Dendritic cell treated with granulocyte-macrophage colony-stimulating factor and Interleukin-4, amounts not matched to agents 40 ng/mL and 50 ng/mL, for 4 days (primary cell): ENCODE measurements around the gene EPS8L3.

Source experiments
- H3K27ac Mint-ChIP-seq: one replicate; pipeline ENCODE4 v1.8.0; 2022; ENCODE audit warnings: mild to moderate bottlenecking, mixed read lengths
- H3K27me3 Mint-ChIP-seq: one replicate; pipeline ENCODE4 v1.8.0; 2022; ENCODE audit warnings: mild to moderate bottlenecking, mixed read lengths
- H3K36me3 Mint-ChIP-seq: one replicate; pipeline ENCODE4 v1.8.0; 2022; ENCODE audit warnings: low read depth, mixed read lengths
- H3K4me1 Mint-ChIP-seq: one replicate; pipeline ENCODE4 v1.8.0; 2022; ENCODE audit warnings: low read depth, mixed read lengths
- H3K4me3 Mint-ChIP-seq: one replicate; pipeline ENCODE4 v1.8.0; 2022; ENCODE audit warnings: mild to moderate bottlenecking, moderate library complexity, mixed read lengths
- H3K9me3 Mint-ChIP-seq: one replicate; pipeline ENCODE4 v1.8.0; 2022; ENCODE audit warnings: mixed read lengths
- intact Hi-C: fragments of 100-400 bp; cut with micrococcal nuclease; formaldehyde crosslinking; loops from one replicate; pipeline ENCODE4 v1.15.0; 2022

Gene EPS8L3

DNA sequence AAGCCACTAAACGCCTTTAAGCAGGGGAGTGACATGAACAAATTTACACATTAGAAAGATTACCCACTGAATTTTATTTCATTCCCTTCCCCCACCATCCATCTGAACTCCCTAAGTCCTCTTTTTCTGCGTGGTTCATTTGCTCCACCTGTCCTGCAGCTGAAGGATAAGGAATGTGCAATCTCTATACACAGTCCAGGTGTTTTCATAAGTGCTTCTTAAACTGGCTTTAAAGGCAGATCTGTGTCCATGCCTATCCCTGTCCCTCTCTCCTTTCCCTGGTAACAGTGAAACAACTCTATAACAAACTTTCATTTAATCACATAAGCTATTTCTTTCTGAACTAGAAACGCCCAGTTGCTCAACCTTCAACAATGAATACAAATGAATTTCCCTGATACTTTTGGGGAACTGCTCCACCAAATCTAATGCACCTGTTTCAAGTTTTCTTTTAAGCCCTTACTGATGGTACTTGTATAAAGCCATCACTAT is 31.3 kb downstream of the EPS8L3 start:
- H3K27me3 Mint-ChIP-seq = peaks cover 7% of the 10 kb centered on the region
- intact Hi-C loops = no loop called here
- H3K36me3 Mint-ChIP-seq = no peaks in the 10 kb centered on the region
- no peak overlapping the region for H3K27ac Mint-ChIP-seq
- H3K9me3 Mint-ChIP-seq = no peaks in the 10 kb centered on the region
- H3K4me1 Mint-ChIP-seq = no peaks in the 10 kb centered on the region
- H3K4me3 Mint-ChIP-seq = no peak overlapping the region

DNA sequence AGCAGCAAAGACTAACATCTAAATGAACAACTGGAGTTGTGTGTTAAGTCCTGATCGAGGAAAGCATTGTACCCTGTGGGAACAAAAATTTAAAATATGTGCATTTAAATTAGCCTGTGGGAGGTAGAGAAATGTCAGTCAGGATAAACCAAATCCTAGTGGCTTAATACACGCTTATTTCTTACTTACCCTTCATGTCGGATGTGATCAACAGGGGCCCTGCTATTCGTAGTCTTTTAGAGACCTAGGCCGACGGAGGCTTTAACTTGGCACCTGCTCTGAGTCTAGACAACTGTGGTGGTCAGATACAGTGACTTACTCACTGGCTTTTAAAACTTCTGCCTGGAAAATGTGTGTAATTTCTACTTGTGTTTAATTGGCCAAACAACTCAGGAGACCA is 33.1 kb downstream of the EPS8L3 start:
- no peak overlapping the region for H3K4me3 Mint-ChIP-seq
- no peaks in the 10 kb centered on the region for H3K36me3 Mint-ChIP-seq
- no peaks in the 10 kb centered on the region for H3K4me1 Mint-ChIP-seq
- intact Hi-C loops = no loop called here
- no peaks in the 10 kb centered on the region for H3K9me3 Mint-ChIP-seq
- no peak overlapping the region for H3K27ac Mint-ChIP-seq
- H3K27me3 Mint-ChIP-seq = peaks cover 6% of the 10 kb centered on the region

DNA sequence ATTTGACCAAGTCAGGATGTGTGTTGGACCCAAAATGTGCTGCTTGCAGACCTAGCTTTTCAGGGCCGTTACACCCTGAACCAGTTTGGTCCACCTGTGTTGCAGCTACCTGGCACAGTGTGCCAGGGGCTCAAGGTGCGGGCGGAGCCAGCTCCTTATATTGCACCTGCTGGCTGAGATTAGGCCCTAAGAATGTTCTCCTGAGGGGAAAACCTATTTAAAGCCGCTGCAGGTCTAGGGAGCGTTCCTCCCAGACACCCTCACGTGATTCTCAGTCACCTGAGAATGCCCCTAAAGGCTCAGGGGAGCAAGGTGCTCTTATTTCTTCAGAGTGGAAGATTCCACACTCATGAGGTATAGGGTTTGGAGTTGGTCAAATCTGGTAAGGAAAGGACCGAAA is 34.9 kb downstream of the EPS8L3 start:
- Mint-ChIP-seq H3K9me3 (no peaks in the 10 kb centered on the region), H3K4me3 (no peak overlapping the region), H3K4me1 (no peaks in the 10 kb centered on the region), H3K27ac (no peak overlapping the region), H3K36me3 (no peaks in the 10 kb centered on the region), H3K27me3 (peaks cover 6% of the 10 kb centered on the region)
- intact Hi-C loops = no loop called here

DNA sequence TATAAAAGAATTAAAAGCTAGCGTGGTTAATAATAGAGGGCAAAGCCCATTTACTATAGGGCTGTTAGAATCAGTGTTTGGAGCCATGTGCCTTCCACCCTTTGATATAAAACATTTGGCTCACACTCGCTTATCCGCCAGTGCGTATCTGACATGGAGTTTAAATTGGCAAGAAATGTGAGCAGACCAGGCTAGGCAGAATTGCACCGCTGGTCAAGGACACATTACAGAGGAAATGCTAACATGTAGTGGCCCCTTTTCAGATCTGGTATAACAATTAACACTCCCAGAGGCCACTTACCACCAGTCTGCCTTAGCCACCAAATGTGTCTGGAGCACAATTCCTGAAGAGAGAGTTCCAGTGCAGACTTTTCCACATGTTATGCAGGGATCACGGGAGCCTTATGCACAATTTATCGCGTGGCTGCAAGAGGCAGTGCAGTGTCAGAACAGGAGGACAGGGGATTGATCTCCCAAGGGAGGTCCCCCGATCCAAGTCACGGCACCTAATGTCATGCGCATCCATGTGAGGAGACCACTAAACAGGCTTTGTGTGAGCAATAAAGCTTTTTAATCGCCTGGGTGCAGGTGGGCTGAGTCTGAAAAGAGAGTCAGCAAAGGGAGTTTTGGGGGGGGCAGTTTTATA is 36.9 kb downstream of the EPS8L3 start:
- no peaks in the 10 kb centered on the region for H3K4me1 Mint-ChIP-seq
- H3K27ac Mint-ChIP-seq = no peak overlapping the region
- no peaks in the 10 kb centered on the region for H3K9me3 Mint-ChIP-seq
- peaks cover 6% of the 10 kb centered on the region for H3K27me3 Mint-ChIP-seq
- H3K4me3 Mint-ChIP-seq = no peak overlapping the region
- no peaks in the 10 kb centered on the region for H3K36me3 Mint-ChIP-seq
- intact Hi-C loops = no loop called here

DNA sequence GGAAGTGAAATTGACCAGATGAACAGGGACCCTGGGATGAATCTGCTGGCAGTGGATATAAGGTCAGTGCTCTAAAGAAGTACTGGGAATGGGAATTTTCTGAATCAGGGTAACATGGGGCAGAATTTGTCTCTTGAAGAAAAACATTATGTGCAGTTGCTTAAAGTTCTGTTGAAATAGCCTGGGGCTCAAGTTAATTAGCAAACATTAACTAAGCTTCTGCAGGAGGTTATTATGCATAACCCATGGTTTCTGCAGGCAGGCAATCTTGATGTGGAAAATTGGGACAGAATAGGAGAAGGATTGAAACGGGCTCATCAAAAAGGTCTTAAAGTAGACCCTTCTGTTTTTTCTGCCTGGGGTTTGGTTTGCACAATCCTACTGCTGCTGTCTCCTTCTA is 37.7 kb downstream of the EPS8L3 start:
- Mint-ChIP-seq H3K4me1 (peaks cover 3% of the 10 kb centered on the region), H3K36me3 (no peaks in the 10 kb centered on the region), H3K4me3 (no peak overlapping the region), H3K9me3 (no peaks in the 10 kb centered on the region), H3K27me3 (peaks cover 6% of the 10 kb centered on the region), H3K27ac (no peak overlapping the region)
- intact Hi-C loops = no loop called here

DNA sequence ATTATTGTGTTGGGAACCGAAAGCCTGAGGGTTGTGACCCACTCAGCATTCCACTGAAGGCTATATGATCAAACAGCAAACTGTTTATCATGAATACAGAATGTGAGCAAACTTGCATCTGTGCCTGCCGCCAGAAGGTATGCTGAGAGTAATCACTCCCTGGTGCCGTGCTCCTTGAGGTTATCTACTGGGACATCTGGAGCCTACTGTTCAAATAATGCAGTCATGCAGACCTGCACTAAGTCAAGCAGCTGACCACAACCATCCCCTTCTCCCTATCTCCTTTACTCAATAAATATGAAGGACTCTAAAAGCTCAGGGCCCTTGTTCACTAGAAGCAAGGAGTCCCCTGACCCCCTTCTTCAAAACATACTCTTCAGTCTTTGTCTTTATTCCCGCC is 38.2 kb downstream of the EPS8L3 start:
- Mint-ChIP-seq H3K4me1 (peaks cover 6% of the 10 kb centered on the region), H3K4me3 (no peak overlapping the region), H3K27ac (no peak overlapping the region), H3K36me3 (no peaks in the 10 kb centered on the region), H3K27me3 (peaks cover 6% of the 10 kb centered on the region), H3K9me3 (no peaks in the 10 kb centered on the region)
- intact Hi-C loops = no loop called here

DNA sequence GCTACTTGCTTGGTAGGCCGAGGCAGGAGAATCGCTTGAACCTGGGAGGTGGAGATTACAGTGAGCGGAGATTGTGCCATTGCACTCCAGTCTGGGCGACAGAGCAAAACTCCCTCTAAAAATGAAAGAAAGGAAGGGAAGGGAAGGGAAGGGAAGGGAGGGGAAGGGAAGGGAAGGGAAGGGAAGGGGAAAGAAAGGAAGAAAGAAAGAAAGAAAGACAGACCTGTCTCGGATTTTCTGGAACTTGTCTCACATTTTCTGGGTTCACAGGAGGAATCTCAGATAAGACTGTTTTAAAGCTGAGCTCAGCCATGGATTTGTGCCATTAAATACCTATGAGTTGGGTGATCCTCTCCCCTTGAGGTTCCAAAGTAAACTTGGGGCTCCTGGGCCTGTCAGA is 38.8 kb downstream of the EPS8L3 start:
- Mint-ChIP-seq H3K4me1 (peaks cover 6% of the 10 kb centered on the region), H3K4me3 (no peak overlapping the region), H3K9me3 (no peaks in the 10 kb centered on the region), H3K27me3 (peaks cover 6% of the 10 kb centered on the region), H3K27ac (no peak overlapping the region), H3K36me3 (no peaks in the 10 kb centered on the region)
- intact Hi-C loops = no loop called here

DNA sequence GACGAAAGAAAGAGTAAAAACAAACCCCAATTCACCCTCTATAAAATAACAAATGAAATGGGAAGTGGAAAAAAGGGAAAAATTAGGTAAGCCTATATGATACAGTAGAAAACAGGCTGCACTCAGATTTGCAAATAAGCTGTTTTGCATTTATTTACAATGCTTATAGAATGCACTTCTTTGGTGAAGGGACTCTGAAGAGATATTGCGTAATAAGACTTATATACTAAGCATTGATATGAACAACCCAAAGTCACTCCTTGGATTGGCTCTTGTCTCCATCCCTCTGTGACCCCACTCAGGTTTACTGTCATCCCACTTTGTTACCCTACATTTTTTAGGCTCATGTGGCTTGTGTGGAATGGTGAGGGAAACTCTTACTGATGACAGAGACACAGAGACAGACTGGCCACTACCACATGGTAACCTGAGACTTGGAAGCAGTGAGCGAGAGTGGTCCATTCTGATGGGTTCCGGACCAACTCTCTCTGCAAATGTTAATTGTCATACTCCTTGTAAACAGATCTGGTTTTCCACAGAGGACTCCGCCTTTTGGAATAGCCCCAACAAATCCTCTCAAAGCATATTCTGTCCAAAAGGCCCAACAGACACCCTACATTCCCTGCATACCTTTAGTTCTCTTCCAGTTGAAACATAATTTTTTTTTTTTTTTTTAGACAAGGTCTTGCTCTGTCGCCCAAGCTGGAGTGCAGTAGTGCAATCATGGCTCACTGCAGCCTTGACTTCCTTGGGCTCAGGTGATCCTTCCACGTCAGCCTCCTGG is 40.6 kb downstream of the EPS8L3 start:
- Mint-ChIP-seq H3K4me3 (no peak overlapping the region), H3K9me3 (no peaks in the 10 kb centered on the region)
- intact Hi-C loops = no loop called here

DNA sequence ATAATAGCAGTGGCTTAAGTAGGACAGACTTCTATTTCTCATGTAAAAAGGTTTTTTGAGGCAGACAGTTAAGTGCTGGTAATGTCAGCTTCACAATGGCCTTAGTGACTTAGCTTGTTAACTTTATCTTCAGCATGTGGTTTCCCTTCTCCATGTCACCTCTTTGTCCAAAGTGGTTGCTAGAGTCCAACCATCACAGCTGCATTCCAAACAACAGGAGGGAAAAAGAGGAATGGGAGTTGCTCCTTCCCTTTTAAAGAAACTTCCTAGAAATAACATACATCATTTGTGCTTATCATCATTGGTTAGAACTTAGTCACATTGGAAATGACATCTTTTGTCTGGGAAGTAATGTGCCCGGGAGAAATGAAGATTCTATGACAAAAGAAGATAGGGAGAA is 41.8 kb downstream of the EPS8L3 start:
- Mint-ChIP-seq H3K9me3 (no peaks in the 10 kb centered on the region), H3K4me1 (peaks cover 13% of the 10 kb centered on the region), H3K36me3 (no peaks in the 10 kb centered on the region), H3K27me3 (peaks cover under 1% of the 10 kb centered on the region), H3K4me3 (no peak overlapping the region), H3K27ac (no peak overlapping the region)
- intact Hi-C loops = no loop called here

More for the DNA sequence above, 40.6 kb downstream of the EPS8L3 start:
- Mint-ChIP-seq H3K27ac (no peak overlapping the region), H3K27me3 (peaks cover 4% of the 10 kb centered on the region), H3K4me1 (peaks cover 13% of the 10 kb centered on the region), H3K36me3 (no peaks in the 10 kb centered on the region)

DNA sequence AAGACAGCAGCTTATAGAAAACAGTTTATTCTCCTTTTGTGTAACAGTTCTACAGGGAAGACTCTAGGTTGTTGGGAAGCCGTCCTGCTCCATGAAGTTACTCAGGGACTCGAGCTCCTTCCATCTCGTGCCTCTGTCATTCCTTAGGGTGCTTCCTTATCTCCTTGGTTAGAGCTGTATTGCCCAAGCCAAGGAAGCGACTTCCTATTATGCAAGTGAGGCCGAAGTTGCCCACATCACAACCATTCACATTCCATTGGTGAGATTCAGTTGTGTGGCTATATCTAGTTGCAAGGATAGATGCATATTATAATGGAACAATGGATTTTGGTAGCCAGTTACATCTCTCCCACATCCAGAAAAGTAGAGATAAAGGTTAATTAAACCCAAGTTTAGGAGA is 42.7 kb downstream of the EPS8L3 start:
- no peaks in the 10 kb centered on the region for H3K36me3 Mint-ChIP-seq
- no peak overlapping the region for H3K27ac Mint-ChIP-seq

DNA sequence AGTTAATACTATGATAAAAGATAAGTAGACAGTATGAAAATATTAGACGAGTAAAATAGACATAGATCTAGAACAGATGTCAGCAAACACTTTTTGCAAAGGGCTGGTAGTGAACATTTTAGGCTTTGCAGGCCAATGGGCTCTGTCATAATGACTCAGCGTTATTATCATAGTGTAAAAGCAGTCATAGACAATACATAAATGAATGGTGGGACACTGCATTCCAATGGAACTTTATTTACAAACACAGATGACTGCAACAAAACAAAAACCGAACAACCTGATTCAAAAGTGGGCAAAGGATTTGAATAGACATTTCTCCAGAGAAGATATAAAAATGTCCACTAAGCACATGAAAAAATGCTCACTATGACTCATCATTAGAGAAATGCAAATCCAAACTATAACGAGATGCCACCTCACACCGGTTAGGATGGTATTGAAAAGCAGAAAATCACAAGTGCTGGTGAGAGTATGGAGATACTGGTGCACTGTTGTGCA is 44.3 kb downstream of the EPS8L3 start:
- no peaks in the 10 kb centered on the region for H3K9me3 Mint-ChIP-seq
- no peak overlapping the region for H3K4me3 Mint-ChIP-seq
- intact Hi-C loops = no loop called here
- H3K4me1 Mint-ChIP-seq = peaks cover 13% of the 10 kb centered on the region
- no peaks in the 10 kb centered on the region for H3K36me3 Mint-ChIP-seq
- no peak overlapping the region for H3K27ac Mint-ChIP-seq
- H3K27me3 Mint-ChIP-seq = no peaks in the 10 kb centered on the region

More for the DNA sequence above, 42.7 kb downstream of the EPS8L3 start:
- Mint-ChIP-seq H3K9me3 (no peaks in the 10 kb centered on the region), H3K4me3 (no peak overlapping the region), H3K27me3 (no peaks in the 10 kb centered on the region), H3K4me1 (peaks cover 13% of the 10 kb centered on the region)
- intact Hi-C loops = no loop called here

DNA sequence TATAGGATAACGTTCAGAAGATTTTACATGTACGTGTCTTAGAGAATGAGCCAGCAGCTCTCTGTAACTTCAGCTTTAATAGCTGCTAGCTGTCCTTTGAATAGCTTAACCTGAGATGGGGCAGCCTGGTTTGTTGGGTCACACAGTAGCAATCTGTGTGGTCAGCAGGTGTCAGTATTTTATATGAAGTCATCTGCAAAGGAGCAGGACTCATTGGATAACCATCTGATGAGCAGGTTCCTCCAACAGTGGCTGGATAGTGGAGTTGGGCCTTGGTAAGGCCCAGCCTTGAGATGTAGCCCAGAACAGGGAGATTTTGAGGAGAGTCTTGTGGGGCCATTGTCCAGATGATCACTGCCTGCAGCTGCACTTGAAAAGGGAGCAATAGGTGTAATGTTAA is 45.2 kb downstream of the EPS8L3 start:
- Mint-ChIP-seq H3K27ac (no peak overlapping the region), H3K27me3 (peaks cover under 1% of the 10 kb centered on the region), H3K4me1 (peaks cover 13% of the 10 kb centered on the region), H3K9me3 (no peaks in the 10 kb centered on the region), H3K36me3 (no peaks in the 10 kb centered on the region), H3K4me3 (no peak overlapping the region)
- intact Hi-C loops = no loop called here

DNA sequence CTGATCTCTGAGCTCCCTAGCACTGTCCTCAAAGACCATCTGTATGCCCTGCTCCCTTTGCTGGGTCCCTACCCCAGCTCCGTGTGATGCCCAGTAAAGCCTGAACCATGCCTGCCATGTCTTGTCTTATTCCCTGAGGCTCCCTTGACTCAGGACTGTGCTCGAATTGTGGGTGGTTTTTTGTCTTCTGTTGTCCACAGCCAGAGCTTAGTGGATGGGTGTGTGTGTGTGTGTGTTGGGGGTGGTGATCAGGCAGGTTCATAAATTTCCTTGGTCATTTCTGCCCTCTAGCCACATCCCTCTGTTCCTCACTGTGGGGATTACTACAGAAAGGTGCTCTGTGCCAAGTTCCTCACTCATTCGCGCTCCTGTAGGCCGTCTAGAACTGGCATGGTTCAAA is 46.0 kb downstream of the EPS8L3 start:
- peaks cover 13% of the 10 kb centered on the region for H3K4me1 Mint-ChIP-seq
- H3K27ac Mint-ChIP-seq = no peak overlapping the region
- intact Hi-C loops = no loop called here
- H3K36me3 Mint-ChIP-seq = no peaks in the 10 kb centered on the region
- H3K9me3 Mint-ChIP-seq = no peaks in the 10 kb centered on the region
- H3K27me3 Mint-ChIP-seq = peaks cover 3% of the 10 kb centered on the region
- H3K4me3 Mint-ChIP-seq = no peak overlapping the region

DNA sequence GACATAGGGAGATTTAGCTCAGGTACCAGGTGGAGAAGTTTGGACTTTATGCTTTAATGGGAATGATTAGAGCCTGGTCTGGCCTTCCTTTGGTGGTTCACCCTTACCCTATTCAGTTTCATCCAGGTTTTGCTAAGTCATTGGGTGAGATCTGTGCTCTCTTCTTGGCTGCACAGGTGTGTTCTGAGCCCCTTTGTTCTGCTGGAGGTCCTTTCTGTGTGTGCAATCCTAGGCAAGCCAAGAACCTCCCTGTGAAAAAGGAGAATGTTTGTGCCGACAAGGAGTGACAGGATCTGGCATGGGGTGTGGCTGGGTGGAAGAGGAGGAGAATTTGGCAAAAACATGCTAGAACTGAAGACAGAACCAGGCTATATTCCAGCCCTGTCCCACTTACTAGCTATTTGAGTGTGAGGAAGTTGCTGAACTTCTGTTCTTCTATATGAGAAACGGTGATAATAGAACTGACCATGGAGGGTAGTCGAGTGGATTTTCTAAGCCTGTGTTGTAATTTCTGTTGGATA is 47.1 kb downstream of the EPS8L3 start:
- Mint-ChIP-seq H3K27me3 (peaks cover 12% of the 10 kb centered on the region), H3K9me3 (no peaks in the 10 kb centered on the region), H3K36me3 (no peaks in the 10 kb centered on the region), H3K27ac (no peak overlapping the region), H3K4me1 (peaks cover 21% of the 10 kb centered on the region), H3K4me3 (no peak overlapping the region)
- intact Hi-C loops = no loop called here
